Hematopoietic multipotent progenitor cell treated with erythropoietin and hydrocortisone succinate and interleukin-3 and kit ligand, for 8 days (in vitro differentiated cells): ENCODE results near the gene RIPK1.
"Not testable (repeated sequence)": the region's sequence is repeated elsewhere in the genome, so short reads cannot be mapped to it uniquely, and the experiment has no call there.

Experiments
- DNase-seq: peaks from one replicate; pipeline ENCODE4 v3.0.0-alpha.2; 2015

RIPK1 gene

GRCh38 chr6:3137057-3137777 is 68.9 kb downstream of the RIPK1 start:
- no peak for DNase-seq

GRCh38 chr6:3137873-3138272 is 69.6 kb downstream of the RIPK1 start:
- DNase-seq = not testable (repeated sequence)

- DNase-seq = no peak
These were observed 70.0 kb downstream of the RIPK1 start for GRCh38 chr6:3138341-3138740.

GRCh38 chr6:3139090-3139903 is 71.0 kb downstream of the RIPK1 start:
- DNase-seq = no peak

DNA sequence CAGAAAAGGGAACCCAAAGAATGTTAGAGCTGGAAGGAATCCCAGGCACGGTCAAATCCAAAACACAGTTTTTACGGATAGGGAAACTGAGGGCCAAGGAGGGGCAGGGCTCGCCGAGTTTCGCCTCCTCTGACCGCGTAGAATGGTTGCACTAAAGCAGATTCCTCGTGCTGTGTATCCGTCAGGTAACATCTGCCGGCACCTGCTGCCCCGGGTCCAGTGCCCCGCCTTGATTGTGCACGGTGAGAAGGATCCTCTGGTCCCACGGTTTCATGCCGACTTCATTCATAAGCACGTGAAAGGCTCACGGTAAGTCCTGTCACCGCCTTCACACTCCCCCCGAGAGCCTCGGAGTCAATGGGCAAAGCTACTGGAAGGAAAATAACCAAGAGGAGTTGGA is 71.9 kb downstream of the RIPK1 start:
- no peak for DNase-seq

GRCh38 chr6:3142536-3142935 is 74.2 kb downstream of the RIPK1 start:
- no peak for DNase-seq

DNA sequence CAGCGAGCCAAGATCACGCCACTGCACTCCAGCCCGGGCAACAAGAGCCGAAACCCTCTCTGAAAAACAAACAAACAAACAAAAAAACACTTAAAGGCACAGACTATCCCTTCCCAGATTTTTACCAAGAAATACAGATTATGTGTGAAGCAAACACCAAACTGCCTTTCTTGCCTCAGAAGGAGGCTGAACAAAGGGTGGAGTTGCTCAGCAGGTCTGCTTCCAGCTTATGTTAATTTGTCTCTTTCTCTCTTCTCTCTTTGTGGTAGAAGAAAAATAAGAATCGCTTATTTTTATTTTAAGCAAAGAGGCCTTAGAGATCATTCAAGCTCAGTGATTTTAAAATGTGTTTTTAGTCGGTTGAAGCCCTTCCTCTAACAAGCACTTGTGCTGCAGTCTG is 74.9 kb downstream of the RIPK1 start:
- DNase-seq = no peak

DNA sequence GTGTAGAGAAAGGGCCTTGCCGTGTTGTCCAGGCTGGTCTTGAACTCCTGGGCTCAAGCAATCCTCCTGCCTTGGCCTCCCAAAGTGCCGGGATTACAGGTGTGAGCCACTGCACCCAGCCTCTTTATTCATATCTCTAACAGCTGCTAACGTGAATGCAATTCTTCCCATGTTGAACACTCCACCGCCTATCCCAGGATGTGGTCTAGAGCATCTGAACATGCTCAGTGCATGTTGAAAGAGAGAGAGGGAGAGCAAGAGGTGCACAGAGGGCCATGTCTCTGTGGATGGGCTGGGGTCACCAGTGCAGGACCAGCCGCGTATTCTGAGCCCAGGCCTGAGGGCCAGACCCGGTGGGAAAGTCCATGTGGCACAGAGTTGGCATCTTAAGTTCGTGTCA is 76.3 kb downstream of the RIPK1 start:
- DNase-seq = no peak

DNA sequence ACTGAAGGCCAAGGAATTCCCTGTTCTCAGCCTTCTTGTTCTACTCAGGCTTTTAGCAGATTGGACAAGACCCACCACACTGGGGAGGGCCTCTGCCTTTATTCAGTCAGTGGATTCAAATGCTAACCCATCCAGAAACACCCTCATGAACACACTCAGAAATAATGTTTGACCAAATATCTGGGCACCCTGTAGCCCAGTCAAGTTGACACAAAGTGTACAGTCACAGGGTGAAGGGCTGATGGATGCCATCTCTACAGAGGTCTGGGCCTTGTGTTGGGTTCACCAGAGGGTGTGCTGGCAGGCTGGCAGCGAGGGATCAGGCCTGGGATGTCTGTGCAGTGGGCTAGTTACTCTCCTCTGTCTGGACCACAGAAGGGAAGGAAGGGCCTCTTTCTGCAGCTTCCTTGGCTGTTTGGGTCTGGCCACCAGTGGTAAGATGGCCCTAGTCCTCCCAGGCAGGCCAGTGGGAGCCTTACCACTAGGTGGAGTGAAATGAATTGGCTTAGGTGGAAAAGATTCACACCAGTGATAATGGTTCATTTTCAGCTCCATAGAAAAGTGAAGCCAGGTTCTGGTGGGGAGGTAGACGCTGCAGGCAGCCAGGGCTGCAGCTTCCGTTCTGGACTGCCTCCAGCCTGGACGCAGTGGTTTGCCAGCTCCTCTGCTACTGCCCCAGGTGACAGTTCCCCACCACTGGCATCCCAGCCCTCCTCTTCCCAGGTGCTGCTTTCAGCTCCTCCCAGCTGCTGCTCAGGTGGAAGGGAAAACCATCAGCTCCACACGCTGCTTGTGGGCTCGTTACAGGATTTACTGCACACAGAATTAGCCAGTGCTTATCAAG is 79.8 kb downstream of the RIPK1 start:
- DNase-seq = no peak

DNA sequence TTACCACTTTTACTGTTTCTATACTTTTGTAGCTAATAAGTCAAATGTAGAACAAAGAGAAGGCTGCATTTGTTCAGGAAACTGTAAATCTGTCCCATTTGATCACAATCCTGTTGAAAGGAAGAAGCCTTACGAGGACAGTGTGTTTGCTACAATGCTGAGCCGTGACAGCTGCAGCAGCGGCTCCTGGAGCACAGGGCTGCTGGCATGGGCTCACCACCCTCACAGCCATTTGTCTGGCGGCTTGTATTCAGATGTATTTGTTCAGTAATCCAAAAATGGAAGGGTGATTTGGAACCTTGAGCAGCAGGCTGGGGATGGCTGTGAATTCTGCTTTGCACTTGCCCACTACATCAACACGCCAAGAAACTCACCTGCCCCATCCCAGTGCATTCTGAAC is 83.4 kb downstream of the RIPK1 start:
- no peak for DNase-seq

DNA sequence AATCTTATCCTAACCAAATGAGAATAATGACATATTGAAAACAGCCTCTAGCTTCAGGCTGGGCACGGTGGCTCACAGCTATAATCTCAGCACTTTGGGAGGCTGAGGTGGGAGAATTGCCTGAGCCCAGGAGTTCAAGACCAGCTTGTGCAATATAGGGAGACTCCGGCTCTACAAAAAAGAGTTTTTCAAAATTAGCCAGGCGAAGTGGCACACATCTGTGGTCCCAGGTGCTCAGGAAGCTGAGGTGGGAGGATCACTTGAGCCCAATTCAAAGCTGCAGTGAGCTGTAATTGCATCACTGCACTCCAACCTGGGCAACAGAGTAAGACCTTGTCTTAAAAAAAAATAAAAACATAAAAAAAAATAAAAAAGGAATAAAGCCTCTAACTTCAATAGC is 84.4 kb downstream of the RIPK1 start:
- no peak for DNase-seq

DNA sequence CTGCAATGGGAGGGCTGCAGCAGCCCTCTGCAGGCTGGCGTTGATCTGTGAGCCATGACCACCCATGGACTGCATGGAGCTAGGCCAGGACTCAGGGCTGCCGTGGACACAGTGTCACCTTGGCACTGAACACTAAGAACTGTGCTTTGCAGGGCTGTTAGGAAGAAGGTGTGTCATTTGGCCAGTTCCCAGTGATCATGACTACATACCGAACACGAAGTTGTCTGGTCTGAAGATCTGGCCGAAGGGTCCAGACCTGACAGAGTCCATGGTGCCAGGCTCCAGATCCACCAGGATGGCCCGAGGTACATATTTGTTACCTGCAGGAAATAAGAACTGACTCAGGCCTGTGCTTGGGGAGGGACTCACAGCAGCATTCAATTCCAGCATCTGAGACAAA is 87.1 kb downstream of the RIPK1 start:
- DNase-seq = not testable (repeated sequence)

DNA sequence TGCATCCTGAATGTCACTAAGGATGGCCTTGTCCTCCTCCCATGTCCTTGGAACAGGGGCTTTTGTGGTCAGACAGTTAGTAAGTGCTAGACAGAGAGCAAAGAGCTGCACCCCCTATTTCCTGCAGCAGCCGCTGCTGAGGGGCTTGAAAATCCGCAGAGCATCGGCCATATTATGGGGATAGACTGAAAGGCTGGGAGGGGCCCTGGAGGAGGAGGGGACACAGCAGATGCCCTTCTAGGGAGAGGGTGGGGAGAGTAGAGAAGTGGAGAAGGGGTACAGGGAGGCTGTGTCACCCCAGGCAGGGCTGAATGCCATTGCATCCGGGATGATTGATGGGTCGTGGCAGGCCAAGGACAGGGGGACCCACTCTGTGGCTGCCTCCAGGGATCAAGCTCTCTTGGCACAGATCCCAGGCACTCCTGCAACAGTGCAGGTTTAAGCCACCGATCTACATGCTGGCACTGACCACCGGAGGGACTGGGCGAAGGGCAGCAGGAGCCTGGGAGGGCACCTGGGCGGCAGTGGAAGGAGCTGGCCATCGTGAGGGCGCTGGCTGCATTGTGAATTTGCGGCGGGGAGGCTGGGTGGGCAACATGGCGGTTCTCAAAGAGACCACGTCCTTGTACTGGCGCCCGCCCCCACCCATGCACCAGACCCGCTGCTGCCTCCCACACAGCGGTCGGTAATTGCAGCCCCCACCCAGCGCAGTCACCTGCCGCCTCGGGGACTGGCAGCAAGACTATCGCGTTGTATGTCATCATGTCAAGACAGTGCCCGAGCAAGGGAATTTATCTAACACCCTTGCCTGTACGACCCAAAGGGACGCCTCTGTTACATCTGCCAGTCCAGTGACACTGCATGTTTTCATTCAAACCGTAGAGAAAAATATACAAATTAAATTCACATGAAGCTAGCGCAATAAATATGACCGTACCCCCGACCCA is 88.2 kb downstream of the RIPK1 start:
- peak; percentile 66 for DNase-seq

DNA sequence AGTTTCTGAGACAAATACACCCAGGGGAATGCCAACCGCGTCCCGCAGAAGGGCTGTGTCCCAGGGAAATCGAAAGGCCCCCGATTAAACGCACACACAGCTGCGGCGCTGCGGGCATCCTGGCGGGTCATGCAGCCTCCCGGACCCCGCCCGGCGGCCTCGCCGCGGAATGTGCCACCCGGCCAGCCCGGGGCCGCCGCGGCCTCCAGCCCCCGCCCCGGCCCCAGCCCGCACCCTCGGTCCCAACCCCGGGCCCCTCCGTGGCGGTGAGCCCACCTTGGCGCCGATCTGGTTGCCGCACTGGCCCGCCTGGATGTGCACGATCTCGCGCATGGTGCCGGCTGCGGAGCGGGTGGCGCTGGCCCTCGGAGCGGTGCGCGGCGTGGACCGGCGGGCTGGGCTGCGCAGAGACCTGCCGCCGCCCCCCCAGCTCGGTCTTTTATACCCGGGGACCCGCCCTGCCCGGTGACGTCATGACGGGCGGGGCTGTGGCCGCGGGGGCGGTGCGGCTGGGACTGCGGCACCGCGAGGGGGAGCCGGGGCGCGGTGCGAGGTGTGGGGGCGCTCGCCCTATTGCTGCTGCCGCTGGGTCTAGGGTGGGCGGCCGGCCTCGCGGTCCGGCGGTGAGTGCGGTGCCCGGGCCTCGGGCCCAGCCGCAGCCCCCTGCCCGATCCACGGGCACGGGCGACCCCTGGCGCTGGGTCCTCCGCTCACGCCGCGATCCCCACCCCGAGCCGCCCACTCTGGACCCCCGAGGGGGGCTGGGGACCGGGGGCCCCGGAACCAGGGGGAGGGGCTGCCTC is 89.0 kb downstream of the RIPK1 start, which contains the start of gene TUBB2A:
TUBB2A (minus strand) TSS at position 414 of the 803 bp plus-strand sequence; CDS start at position 333, 81 bp downstream.
- DNase-seq = peak; percentile 75

DNA sequence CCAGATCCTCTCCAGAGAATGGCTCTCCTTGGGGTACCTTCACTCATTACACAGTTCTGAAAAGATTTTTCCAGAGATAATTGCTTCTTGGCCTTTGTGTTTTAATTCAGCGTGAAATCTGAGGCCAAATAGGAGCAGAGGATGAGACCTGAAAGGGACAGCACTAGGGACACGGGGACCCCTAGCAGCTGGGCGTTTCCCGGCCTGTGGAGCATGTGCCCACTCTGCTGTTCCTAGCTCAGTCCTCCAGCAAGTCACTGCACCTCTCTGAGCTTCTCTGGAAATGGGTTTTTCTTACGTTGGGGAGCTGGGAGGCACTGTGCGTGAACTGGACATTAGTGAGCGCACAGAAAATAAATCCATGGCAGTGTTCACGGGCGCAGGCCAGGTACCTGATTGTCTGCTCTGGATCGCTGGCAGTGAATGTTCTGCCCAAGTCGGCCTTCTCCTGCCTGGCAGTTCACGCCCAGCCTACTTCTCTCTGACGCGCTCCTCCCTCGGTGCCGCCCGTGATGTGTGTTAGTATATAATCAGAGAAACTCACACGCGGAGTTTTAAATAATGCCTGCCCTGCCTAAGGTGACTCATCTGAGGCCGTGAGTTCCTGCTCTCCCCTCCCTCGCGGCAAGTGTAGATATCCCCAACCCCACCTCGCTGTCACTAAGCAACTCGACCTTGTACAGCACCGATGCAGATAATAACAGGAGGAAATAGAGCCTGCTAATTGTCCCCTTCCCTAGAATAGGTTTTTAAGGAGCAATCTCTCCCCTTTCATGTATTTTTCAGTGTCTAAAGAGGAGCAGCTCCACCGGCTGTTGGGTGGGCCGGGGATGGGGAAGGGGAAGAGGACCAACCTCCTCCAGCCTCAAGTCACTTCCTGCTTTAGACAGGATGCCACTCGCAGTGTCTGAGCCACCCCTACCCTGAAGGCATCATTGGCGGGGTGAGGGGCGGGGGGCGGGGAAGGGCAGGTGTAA is 91.8 kb downstream of the RIPK1 start:
- peak; percentile 93 for DNase-seq

GRCh38 chr6:3162067-3162497 is 93.8 kb downstream of the RIPK1 start:
- peak; percentile 75 for DNase-seq

DNA sequence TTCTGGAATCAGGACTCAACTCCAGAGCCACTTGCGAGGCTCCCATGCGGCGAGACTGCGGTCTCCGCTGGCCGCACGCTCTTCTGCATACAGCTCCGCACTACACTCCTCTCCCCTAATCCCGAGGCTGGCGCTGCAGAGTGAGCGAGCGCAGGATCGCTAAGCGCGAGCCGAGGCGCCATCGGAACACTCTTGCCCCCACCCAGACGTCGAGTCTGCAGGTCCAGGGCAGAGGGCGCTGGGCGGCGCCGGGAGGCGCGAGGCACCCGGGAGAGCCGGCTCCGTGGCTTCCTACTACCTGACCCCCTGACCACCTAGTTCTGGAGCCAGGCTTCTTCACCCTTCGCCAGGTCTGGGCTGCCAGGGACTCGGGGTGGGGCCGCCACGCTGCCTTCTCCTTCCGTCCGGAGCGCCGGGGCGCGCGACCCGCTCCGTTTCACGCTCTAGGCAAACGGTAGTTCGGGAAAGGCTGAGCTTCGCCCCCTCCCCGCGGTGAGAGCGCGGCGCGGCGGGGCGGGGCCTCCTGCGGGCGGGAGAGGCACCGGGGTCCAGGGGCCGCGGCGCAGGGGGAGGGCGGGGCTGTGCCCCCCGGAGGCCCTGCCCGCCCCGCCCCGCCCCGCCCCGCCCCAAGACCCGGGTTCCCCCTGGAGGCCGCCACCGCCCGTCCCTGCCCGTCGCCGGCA is 94.4 kb downstream of the RIPK1 start:
- peak; percentile 76 for DNase-seq

DNA sequence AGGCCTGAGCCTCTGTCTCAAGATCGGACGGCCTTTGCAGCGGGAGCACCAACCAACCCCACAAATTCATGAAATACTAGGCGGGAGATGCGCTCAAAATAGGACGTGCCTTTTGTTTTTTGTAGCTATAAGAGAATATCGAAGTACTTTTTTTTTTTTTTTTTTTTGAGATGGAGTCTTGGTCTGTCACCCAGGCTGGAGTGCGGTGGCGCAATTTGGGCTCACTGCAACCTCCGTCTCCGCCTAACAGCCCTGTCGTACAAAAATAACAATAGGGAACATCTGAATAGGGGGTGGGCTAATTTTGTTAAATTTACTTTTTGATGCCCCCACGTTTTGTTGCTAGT is 94.9 kb downstream of the RIPK1 start:
- DNase-seq = no peak

GRCh38 chr6:3164388-3164787 is 96.1 kb downstream of the RIPK1 start:
- DNase-seq = no peak
